ENCODE results near the gene WIPI1.

DNA sequence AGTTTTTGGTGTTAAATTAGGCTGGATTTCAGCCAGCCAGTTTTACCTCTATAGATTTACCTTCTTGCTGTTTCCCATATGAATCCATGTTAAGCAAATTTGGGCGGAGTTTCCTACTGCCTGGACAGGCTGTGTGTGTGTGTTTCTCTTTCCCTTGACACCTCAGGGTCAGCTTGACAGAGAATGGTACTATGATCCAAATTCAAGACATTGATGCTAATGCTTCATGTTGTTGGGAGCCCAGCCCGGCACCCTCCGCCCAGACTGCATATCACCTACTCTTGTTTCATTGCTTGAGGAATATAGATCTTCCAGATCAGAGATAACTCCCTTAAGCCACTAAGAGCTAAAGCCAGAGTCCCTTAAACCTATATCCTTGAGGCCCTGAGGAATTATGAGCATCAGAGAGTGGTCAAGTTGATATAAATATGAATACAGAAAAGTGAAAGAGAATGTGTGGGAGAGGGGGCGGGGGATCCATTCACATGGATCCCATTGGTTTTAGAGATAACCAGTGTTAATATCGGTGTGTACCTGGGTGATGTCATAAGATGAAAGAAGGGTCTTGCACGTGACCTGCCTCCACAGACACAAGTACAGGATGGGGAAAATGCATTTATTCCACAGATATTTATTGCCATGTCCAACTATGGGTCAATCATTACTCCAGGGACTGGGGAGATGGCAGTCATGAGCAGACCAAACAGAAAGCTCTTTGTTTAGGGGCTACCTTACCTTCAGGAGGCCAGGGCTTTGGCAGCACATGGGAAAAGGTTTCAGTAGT, 69.7 kb downstream of the WIPI1 start:
- TF ChIP-seq, protein P1, sequence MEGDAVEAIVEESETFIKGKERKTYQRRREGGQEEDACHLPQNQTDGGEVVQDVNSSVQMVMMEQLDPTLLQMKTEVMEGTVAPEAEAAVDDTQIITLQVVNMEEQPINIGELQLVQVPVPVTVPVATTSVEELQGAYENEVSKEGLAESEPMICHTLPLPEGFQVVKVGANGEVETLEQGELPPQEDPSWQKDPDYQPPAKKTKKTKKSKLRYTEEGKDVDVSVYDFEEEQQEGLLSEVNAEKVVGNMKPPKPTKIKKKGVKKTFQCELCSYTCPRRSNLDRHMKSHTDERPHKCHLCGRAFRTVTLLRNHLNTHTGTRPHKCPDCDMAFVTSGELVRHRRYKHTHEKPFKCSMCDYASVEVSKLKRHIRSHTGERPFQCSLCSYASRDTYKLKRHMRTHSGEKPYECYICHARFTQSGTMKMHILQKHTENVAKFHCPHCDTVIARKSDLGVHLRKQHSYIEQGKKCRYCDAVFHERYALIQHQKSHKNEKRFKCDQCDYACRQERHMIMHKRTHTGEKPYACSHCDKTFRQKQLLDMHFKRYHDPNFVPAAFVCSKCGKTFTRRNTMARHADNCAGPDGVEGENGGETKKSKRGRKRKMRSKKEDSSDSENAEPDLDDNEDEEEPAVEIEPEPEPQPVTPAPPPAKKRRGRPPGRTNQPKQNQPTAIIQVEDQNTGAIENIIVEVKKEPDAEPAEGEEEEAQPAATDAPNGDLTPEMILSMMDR (IDR thresholded peaks at IDR 0.05; ENCODE audit: insufficient read depth, low read length), result no peak
- TF ChIP-seq, protein P2, sequence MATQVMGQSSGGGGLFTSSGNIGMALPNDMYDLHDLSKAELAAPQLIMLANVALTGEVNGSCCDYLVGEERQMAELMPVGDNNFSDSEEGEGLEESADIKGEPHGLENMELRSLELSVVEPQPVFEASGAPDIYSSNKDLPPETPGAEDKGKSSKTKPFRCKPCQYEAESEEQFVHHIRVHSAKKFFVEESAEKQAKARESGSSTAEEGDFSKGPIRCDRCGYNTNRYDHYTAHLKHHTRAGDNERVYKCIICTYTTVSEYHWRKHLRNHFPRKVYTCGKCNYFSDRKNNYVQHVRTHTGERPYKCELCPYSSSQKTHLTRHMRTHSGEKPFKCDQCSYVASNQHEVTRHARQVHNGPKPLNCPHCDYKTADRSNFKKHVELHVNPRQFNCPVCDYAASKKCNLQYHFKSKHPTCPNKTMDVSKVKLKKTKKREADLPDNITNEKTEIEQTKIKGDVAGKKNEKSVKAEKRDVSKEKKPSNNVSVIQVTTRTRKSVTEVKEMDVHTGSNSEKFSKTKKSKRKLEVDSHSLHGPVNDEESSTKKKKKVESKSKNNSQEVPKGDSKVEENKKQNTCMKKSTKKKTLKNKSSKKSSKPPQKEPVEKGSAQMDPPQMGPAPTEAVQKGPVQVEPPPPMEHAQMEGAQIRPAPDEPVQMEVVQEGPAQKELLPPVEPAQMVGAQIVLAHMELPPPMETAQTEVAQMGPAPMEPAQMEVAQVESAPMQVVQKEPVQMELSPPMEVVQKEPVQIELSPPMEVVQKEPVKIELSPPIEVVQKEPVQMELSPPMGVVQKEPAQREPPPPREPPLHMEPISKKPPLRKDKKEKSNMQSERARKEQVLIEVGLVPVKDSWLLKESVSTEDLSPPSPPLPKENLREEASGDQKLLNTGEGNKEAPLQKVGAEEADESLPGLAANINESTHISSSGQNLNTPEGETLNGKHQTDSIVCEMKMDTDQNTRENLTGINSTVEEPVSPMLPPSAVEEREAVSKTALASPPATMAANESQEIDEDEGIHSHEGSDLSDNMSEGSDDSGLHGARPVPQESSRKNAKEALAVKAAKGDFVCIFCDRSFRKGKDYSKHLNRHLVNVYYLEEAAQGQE (IDR thresholded peaks at IDR 0.05; ENCODE audit: insufficient replicate concordance, low read depth), result no peak
- no peak for TF ChIP-seq POLR2AphosphoS5 (IDR thresholded peaks at IDR 0.05; ENCODE audit: low read depth)

Measured in HL-60 (cell line).